ENCODE results near the gene KLK6. TPM values are rescaled to one million over a fixed set of nuclear protein-coding genes. Genes with fewer than 3 reads are reported as not detected.

KLK6 gene
- total and polyA plus RNA-seq, 12 donors = not detected

GRCh38 chr19:50968716-50969412 lies 527 bp downstream of the KLK6 start:
- no peak for TF ChIP-seq CTCF (IDR thresholded peaks at IDR 0.05)
- peaks cover 0 to 73% (median 62%) of the 10 kb centered on the region in 7 donors for H3K27me3 ChIP-seq
- H3K27ac ChIP-seq = no peak overlapping the region
- DNase-seq = no peak
- H3K36me3 ChIP-seq = no peaks in the 10 kb centered on the region
- H3K4me3 ChIP-seq = no peak overlapping the region
- H3K4me1 ChIP-seq = no peaks in the 10 kb centered on the region
- no peak for ATAC-seq
- intact Hi-C loops (cut with DNase I) = no loop called here
- H3K9me3 ChIP-seq = no peaks in the 10 kb centered on the region
- WGBS, 2 donors = 33 to 39% methylated on average over 7 of the region's 7 CpGs

DNA sequence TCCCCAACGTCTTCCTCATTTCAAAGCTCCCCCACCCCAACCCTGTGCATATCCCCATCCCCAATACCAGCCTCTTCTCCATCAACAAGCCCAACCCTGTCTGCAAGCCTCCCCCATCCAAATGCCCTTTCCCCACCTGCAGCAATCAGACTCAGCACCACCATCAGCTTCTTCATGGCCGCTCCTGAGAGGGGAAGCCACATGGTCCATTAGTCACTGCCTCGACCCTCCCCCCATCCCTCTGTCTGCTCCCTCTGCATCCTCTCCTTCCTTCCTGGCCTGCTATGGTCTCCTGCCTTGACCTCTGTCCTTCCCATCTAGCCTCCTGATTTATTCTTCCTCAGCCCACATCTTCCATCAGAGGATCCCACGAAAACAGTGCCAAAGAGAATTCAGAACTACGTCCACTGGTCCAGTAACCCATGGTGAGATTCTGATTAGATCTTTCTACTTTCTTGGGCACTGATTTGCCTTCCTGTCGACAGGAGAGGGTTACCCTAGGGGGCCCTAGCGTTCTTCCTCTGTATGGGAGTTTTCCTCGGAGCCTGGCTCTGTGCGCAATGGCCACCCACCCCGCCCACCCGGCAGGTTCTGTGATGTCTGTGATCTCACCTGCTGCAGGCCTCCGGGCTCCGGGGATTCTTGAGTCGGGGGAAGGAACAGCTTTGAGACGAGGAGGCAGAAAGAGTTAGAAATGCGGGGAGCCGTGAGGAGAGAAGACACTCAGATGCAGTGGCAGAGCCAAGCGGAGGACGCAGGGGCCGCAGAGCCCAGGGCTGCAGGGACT lies 1.3 kb downstream of the KLK6 start:
- no peaks in the 10 kb centered on the region for H3K36me3 ChIP-seq
- H3K4me1 ChIP-seq = no peaks in the 10 kb centered on the region
- TF ChIP-seq CTCF (IDR thresholded peaks at IDR 0.05) = no peak
- no peak overlapping the region for H3K4me3 ChIP-seq
- no peak overlapping the region for H3K27ac ChIP-seq
- no peaks in the 10 kb centered on the region for H3K9me3 ChIP-seq
- DNase-seq = no peak
- ATAC-seq = no peak
- H3K27me3 ChIP-seq = peaks cover 0 to 75% (median 59%) of the 10 kb centered on the region in 7 donors
- intact Hi-C loops (cut with DNase I) = no loop called here
- 25 to 28% methylated on average over 20 of the region's 20 CpGs for WGBS, 2 donors

GRCh38 chr19:50964266-50964665 lies 5.1 kb downstream of the KLK6 start:
- ATAC-seq = no peak
- intact Hi-C loops (cut with DNase I) = no loop called here
- DNase-seq = no peak
- WGBS, 2 donors = 85 to 87% methylated on average over 3 of the region's 3 CpGs
- Histone ChIP-seq H3K27ac (no peak overlapping the region), H3K4me1 (no peaks in the 10 kb centered on the region), H3K36me3 (no peaks in the 10 kb centered on the region), H3K4me3 (no peak overlapping the region), H3K9me3 (peaks cover 0 to 4% (median 0%) of the 10 kb centered on the region in 11 donors), H3K27me3 (peaks cover 0 to 55% (median 35%) of the 10 kb centered on the region in 7 donors)
- TF ChIP-seq CTCF (IDR thresholded peaks at IDR 0.05) = no peak

DNA sequence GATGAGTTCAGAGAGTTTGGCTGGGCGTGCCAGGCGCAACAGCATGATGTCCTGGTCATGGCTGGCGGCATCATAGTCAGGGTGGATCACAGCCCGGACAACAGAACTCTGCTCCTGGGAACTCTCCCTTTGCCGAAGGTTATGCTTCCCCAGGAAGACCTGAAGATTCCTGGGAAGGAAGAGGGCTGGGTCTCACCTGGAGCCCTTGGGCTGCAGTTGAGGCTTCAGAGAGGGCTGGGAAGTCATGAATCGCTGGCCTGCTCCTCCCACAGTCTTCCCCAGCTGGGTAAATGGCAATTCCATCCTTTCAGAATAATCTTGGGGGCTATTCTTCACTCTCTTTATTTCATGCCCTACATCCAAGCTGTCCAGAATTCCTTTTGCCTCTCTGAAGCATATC lies 6.0 kb downstream of the KLK6 start:
- DNase-seq (no peak), ATAC-seq (no peak)
- peaks cover 0 to 4% (median 0%) of the 10 kb centered on the region in 11 donors for H3K9me3 ChIP-seq
- intact Hi-C loops (cut with DNase I) = no loop called here
- no peaks in the 10 kb centered on the region for H3K36me3 ChIP-seq
- no peak overlapping the region for H3K27ac ChIP-seq
- WGBS, 2 donors = 85 to 89% methylated on average over 6 of the region's 6 CpGs
- peaks cover 0 to 54% (median 32%) of the 10 kb centered on the region in 7 donors for H3K27me3 ChIP-seq
- no peak overlapping the region for H3K4me3 ChIP-seq
- H3K4me1 ChIP-seq = no peaks in the 10 kb centered on the region
- no peak for TF ChIP-seq CTCF (IDR thresholded peaks at IDR 0.05)
